Measurements from ENCODE around the gene ZNG1A.
"Not testable (repeated sequence)": the region's sequence is repeated elsewhere in the genome, so short reads cannot be mapped to it uniquely, and the experiment has no call there.

Gene ZNG1A

DNA sequence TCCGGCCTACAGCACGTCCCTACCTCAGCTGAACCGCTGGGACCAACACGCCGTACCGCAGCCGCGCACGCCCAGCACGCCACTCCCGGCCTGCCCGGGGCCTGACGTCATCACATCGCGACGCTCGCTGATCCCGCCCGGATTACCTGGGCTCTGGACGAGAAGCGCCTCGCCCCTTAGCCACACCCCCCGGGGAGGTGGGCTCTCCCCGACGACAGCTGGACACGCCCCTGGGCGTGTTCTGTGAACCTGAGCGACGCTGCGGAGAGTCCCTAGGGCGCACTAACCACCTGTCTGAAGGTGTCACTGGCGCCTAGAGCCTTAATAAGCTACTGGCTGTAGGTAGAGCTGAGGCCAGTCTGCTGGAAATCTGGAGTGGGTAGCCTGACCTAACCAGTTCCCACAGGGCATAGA is at the start of gene ZNG1A:
Gene ZNG1A, minus strand, starts transcription at position 87 of the 414 bp plus-strand sequence. CDS start 87 bp downstream, outside the sequence.
- peak; percentile 48 for DNase-seq

DNA sequence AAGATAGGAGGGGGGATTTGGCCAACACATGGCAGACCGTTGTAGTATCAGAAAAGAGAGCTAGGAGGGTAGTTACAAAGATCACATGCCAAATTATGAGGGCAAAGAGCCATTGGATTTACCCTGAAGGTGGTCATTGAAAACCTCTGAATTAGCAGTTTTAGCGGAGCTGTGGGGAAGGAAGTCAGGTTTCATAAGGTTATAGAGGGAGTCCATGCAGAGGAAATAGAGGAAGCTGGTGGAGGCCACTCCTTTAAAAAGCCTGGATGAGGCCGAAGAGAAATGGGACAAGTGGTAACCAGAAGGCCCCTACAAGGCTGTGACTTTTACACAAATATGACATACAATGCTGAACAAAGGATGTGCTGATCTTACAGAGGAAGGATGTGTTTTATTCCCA is 49.0 kb upstream of the ZNG1A start:
- DNase-seq, result peak; percentile 18

DNA sequence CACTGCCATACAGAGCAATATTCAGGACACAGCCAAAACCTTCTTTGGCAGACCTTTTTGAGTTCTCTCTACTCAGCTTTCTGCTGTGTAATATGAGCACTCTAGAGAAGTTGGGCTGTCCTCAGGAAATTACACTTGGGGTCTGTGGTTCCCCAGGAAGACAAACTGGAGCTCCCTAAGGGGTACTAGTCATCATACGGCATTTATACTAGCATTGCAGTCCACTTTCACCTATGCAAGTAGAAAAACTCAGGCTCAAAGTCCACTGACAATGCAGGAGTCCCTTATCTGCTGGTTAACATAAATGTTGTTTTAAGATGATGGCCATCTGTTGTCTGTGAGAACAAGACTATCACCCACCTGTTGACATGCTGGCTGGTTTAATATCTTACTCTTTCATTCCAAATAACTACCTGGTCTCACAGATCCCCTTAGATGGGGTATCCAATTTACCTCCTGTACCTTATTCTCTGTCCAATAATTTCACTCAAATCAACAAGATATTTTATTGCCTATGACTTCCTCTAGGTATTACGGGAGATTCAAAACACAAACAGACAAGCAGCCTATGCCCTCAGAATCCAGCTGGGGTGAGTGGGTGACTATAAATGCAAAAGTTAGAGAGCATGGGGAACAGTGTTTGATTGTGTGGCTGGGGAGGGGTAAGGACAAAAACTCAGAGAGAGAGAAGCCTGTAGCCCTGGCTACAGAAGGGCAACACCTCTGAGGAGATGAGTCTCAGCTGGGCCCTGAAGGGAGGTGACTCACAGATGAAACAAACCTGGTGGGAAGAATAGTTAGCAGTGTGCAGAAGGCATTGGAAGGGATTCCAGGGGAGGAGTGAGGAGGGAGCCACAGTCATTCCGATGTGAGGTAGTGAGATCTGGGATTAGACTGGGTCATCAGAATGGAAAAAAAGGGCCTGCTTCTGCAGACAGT is 46.0 kb upstream of the ZNG1A start:
- DNase-seq, result no peak

DNA sequence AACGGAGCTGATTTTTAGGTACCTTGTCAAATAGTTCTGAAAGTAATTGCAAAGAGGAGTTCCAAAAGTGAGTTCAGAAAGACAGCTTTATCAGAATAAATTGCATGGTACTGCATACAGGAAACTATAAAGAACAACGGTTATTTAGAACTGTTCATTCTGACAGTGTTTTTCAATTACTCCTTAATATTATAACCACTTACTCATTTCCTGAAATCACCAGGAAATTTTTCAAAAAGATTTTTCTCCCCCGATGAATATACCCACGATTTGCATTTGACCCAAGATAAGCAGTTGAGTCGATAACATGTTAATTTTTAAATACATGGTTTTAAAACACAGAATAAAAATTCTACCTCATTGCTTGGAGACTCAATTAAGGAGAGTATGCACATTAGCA is 45.2 kb upstream of the ZNG1A start:
- DNase-seq, result no peak

DNA sequence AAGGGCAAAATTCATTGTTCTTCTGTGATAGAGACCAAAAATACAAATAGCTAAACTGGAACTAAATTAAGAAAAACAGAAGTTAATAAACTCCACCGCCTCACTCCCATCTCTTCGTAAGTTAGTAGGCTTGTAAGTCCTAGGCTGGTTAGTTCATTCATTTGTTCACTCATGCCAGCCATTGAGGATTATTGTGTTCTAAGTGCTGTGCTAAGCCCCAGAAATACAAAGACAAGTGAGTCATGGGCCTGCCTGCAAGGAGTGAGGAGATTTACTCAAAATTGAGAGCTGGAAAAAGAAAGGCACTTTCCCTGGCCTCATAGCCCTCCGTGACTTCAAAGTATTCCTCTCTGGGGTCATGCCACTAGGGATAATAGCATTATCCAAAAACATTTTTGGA is 44.3 kb upstream of the ZNG1A start:
- DNase-seq, result no peak

DNA sequence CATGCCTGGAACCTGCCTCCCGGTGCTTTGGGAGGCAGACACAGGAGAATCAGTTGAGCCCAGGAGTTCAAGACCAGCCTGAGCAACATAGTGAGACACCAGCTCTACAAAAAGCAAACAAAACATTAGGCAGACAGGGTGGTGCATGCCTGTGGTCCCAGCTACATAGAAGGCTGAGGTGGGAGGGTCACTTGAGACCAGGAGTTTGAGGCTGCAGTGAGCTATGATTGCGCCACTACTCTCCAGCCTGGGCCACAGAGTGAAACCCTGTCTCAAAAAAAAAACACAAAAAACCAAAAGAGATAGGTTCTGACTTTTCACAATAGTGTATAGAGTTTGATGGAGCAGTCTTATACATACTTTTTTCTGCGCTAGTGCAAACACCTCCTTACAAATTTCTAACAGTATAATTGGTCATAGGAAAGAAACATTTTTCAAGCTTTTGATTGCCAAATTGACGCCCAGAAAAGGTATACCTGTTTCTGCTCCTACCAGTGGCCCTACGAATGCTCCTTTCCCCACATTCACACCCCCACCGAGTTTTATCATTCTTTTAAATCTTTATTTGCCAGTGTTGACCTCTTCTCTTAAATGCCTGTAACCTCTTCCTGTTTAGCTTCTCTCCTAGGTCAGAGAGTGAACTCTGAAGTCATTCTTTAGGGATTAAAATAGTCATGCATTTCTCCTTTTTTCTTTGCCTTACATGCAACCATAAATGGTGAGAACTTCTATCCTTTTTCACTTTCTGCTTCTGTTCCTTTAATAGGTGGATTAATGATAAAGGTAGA is 43.3 kb upstream of the ZNG1A start:
- no peak for DNase-seq

DNA sequence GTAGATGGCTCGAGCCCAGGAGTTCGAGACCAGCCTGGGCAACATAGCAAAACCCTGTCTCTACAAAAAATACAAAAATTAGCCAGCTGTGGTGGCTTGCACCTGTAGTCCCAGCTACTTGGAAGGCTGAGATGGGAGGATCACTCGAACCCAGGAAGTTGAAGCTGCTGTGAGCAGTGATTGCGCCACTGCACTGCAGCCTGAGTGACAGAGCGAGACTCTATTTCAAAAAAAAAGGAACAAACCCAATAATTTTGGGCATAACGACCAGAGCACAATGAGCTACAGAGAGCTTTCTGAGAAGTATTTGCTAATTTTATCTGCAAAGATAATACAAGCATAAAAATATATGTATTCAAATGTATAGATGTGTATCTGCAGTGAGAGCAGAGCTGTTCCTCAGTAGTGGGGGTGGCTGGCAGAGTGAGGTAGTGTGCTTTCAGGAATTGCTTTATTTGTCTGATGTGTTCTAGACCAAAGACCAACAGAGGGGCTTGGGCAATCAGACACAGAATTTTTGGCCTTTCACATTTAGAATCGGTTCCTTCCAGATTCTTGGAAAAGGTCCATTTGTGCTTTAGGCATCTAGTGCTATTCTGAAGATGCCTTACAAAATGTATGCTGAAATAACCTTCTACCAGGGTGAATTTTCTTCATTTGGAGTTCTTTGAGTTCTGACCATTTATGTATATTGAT is 41.0 kb upstream of the ZNG1A start:
- no peak for DNase-seq

DNA sequence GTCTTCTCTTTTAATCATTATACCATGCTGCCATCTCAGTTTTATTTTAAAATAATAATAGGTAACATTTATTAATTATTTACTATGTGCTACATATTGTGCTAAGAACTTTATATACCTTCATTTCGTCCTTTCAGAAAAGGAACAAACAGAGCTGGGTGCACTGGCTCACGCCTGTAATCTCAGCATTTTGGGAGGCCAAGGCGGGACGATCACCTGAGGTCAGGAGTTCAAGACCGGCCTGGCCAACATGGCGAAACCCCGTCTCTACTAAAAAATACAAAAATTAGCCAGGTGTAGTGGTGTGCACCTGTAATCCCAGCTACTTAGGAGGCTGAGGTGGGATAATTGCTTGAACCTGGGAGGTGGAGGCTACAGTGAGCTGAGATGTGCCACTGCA is 40.2 kb upstream of the ZNG1A start:
- not testable (repeated sequence) for DNase-seq

DNA sequence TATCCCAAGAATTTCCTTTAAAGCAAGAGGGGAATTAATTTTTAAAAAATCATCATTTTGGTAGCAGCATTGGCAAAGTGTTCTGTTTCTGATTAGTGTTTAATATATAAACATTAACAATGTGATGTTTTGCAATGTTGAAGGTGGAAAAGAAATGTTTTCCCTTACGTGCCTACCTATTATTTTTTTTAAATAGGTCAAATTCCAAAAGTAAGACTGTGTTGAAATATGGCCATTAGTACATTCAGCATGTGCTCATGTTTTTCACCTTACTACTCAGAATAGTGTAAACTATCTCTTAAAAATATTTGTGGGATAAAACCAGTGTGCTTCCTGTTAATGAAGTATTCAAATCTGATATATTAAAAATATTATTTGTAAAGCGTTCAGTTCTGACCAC is 39.1 kb upstream of the ZNG1A start:
- no peak for DNase-seq

DNA sequence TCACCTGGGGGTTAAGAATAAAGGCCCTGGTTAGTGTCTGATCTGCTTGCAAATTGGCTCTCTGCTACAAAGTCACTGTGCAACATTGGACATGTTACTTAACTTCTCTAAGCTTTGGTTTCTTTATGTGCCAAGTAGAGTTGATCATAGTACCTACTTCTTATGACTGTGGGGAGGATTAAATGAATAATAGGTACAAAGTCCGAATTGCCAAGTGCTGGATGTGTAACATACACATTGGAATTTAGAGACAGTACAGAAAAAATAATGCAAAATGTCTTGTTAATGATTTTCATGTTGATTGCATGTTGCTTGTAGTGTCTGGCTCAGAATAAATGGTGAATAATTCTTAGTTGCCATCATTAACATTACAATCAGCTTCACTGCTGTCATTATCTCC is 38.0 kb upstream of the ZNG1A start:
- no peak for DNase-seq

DNA sequence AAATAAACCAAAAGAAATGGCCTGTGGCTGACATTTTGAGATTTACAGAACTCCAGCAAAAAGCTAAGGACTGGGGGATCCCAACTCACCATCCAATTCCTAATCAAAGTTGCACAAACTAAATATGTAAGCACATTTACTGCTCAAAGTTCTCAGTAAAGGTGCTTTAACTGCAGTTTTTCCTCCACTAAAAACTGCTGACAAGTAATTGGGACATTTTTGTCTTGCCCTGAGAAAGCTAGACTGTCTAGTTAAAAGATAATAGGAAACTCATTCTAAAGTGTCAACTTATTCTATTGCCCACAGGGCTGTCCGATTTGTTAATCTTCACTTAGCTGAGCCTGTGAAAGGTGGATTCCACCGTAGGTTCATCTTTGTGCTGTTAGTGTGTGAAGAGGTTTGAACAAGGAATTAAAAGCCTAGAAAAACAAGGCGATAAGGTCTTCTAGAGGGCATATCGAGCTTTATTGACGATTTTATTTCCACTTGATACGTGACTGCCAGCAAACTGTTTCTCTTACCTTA is 36.8 kb upstream of the ZNG1A start:
- no peak for DNase-seq

DNA sequence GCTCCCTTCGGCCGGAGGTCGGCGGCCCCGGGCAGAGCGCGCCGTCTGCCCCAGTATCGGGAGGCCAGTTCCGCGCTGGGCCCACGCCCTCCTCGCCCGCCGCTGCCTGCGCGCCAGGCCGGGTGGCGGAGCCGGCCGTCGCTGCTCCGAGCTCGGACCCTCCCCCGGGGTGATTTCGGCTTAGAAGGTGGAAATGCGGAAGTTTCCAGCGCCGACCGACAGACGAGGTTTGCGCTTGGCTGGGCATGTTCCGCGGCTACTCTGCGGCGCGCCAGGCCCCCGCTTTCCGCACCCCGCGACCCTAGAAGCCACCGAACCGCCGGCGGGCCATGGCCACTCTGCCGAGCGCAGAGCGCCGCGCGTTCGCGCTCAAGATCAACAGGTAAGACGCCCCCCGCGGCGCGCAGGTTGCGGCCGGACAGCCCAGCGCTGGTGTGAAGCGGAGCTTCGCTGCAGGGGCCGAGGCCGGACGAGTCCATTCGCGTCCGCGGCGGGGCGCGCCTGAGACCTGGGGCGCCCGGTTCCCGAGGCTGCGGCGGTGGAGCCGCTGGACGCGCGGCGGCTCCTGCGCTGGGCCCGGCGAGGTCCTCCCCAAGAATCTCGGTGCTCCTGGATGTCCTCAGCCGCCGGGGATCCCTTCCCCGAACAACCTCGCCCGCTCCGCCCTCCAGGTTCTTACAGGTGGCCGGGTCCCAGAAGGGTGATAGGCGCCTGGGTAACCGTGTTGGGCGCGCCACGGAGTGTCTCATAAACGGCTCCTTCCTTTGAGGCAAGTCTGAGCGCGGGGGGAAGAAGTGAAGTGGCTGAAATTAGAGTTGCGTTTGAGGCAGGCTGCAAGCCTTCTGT is 36.0 kb upstream of the ZNG1A start, which contains the start of gene DOCK8:
Gene DOCK8, plus strand, starts transcription at position 218 of the 846 bp plus-strand sequence. Its CDS starts 112 bp downstream, at position 330.
- DNase-seq, result peak; percentile 82

DNA sequence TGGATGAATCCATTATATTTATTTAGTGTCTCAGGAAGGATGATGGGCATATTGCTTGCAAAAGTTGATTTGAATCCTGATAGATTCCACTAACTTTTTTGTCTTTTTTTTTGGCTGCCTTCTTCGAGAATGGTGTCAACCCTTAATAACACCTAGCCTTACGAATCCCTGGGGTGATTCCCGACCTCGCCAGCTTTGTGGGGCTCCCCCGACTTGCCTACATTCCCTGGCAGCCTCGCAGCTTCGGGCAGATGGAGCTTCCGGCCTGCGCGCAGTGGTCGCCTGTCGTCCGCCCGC is 35.4 kb upstream of the ZNG1A start:
- DNase-seq, result no peak

DNA sequence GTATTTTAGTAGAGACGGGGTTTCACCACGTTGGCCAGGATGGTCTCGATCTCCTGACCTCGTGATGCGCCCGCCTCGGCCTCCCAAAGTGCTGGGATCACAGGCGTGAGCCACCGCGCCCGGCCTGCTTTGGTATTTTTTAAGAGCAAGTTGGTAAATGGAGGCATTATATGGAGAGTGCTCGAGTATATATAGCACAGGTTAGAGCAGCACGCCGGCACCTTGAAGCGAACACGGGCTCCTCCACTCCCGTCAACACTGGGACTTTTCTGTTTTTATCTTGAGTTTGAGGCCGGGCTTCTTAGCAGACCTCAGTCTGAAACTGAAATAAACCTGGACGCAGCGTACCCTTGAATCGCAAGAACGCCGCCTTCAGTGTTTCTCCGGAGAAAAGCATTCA is 35.0 kb upstream of the ZNG1A start:
- not testable (repeated sequence) for DNase-seq

DNA sequence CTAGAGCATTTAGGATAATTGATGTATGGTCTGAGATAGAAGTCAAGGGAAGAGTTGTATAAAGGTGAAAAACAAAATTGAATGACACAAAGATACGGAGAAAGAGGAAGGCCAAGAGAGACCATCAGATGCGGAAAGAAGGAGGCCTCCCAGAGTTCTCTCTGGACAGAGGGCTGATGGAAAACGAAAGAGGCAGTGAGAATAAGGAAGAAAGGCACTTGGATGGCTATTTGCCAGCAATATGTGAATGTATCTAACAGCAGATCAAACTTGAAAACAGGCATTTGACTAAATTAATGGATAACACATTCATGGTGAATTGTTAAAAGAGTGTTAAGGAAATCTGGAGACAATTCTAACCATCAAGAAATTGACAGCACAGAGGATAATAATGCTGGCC is 33.4 kb upstream of the ZNG1A start:
- no peak for DNase-seq

DNA sequence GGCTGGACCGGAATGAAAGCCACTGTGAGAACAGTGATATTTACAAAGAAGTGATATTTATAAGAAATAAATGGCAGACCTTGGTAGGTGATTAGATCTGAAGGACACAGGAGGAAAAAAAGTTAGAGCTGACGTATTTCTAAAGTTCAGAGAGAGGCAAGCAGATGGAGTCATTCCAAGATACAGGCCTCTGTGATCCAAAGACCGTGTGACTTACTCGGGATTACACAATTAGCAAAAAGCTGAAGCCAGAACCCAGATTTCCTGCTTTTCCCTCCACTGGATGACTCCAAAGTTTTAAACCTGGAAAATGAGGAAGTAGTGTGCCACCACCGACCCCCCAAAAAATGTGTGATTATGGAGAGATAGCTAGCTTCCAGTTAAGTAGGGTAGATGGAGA is 32.7 kb upstream of the ZNG1A start:
- DNase-seq, result no peak

DNA sequence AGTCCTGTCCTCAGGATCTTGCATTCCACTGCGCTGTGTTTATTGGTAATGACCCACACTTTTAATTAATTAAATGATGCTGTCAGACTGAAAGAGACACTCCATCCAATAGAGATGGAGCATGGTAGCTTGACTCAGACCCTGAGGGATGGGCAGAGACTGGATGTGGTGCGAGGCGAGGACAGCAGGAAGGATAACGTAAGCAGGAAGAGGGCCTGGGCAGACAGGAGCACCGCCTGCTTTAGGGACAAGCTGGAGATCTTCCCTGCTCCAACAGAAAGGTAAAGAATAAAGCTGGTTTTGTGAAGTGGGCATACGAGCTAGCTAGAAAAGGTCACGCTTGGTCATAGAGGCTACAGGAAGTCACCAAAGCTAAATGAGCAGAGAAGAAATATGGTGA is 32.2 kb upstream of the ZNG1A start:
- no peak for DNase-seq

DNA sequence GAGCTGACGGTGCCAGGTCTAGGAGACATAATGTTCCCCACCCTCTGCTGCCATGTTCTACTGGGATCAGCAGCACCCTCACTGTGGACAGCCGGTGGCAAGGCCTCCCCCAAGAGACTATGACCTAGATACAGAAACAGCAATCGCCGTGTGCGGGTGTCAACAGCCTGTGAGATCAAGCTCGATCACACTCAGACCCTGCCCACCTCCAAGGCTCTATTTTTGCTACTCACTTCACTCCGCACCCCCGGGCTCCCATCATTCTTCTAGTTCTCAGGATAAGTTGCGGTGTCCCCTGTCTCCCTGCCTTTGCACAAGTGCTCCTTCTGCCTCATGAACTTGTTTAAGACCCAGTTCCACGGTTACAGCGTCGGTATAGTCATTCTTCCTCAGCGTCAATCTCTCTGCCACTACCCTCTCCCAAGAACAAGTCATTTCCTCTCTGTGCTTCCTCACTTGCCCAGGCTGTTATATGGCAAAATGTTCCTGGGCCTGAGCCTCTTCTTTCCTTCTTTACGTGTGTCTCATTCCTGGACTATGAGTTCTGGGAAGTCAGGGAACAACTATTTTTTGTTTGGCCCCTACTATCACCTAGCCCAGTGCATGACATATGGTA is 30.4 kb upstream of the ZNG1A start:
- DNase-seq, result peak; percentile 36

DNA sequence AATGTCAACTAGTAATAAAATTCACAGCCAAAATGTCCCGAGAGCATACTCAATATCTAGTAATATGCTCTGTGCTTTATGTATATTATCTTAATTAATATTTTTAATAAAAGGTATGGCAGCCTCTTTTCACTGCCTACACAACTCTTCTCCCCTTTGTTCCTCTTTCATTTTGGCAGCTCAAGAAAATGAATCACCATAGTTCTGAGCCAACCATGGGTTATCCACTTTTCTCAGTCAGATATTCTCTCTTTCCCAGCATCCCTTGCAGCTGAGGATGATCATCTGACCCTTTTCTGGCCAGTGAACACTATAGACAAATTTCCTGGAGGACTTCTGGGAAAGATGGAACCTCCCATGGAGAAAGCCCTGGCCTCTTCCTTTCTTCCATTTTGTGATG is 27.6 kb upstream of the ZNG1A start:
- no peak for DNase-seq

DNA sequence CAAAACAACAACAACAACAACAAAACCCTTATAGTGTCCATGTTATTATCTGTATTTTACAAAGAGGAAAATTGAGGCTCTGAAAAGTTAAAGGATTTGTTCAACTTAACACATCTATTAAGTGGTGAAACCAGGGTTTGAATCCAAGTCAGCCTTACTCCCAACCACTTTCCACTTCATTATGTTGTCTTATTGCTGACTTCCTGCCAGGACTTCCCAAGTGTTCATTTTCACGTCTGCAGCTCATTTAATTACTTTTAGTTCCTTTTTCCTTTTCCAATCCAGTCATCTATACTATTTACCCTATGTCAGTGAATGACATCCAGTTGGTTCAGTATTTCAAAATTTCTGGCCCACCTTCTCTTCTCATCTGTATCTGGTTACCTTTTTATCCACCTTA is 20.7 kb upstream of the ZNG1A start:
- DNase-seq, result not testable (repeated sequence)

DNA sequence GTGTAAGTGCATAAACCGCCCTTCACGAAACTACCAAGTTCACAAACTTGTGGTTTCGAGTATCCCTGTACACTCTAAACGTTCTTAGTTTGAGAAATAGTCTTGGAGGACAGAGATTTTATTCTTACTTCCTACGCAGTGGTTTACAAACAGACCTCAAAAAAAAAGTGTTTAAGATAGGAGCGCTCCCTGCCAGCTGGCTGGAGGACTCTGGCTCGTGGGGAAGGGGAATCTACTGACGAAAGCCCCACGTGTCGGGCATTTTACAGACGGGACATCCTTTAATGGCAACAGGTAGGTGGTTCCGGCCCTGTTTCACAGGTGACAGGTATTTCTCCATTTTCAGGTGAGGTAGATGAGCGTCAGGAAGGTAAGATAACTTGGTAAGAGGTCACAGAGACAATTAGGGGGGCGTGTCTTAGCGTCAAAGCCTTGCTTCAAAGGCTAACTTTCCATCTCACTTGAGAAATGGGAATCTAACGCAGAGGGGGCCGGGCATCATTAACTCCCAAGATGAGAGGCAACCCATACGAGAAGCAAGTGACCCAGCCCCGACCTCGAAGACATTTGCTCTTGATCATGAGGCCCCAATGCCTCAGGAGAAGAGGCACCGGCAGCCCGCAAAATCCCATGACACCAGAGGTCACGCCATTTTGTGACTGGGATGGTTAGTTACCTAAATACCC is 573 bp downstream of the ZNG1A start:
- not testable (repeated sequence) for DNase-seq
